HG02763 (cell line): ENCODE results near the gene CDCA5.

Experiments
- ATAC-seq: cut with Tn5 transposase; IDR thresholded peaks from one replicate; pipeline ENCODE4 v1.9.1; 2021; ENCODE audit warnings: mild to moderate bottlenecking, moderate library complexity; ENCODE audit not compliant: unreplicated experiment

The CDCA5 gene

DNA sequence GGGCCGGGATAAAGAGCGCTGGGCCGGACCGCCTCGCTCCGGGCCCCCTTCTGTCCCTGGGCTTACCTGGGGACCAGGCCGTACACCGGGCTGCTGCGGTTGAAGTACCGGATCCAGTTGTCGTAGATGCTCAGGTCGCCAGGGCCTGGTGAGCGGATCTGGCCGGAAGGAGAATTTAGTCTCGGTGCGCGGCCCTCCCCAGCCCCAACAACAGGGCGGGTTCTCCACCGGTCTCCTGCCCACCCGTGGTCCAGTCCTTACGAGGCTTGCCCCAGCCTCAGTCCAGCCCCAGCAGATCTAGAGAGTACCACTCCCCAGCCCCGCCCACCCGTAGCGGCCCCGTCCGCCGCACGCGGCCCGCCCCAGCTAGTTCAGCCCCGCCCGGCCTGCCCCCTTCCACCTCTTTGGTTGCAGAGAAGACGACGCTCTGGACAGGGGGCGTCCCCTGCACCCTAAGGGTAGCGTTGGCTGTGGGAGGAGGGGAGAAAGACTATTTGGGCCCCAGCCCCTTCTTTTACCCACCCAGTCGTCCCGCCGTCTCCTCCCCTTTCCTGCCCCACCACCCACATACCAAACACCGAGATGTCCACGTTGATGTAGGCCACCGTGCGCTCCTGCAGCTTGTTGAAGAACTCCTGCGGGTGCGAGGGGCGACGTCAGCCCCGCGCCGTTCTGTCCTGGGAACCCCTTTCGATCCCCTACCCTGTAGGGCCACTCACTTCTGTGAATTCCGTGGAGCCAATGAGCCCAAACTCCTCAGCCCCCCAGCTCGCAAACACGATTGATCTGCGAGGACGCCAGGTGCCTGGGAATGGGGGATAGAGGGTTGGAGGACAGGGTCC, 36.0 kb downstream of the CDCA5 start:
- ATAC-seq: no peak

GRCh38 chr11:65045728-65046127, 38.1 kb downstream of the CDCA5 start:
- ATAC-seq: no peak

GRCh38 chr11:65045061-65045460, 38.8 kb downstream of the CDCA5 start:
- no peak for ATAC-seq

- ATAC-seq: no peak
Measured at GRCh38 chr11:65043881-65044501, 39.8 kb downstream of the CDCA5 start.

GRCh38 chr11:65042891-65043290, 40.9 kb downstream of the CDCA5 start:
- ATAC-seq: no peak

- ATAC-seq: peak; percentile 81
Measured at GRCh38 chr11:65040847-65041622, 42.8 kb downstream of the CDCA5 start, which contains the start of gene SAC3D1. SAC3D1 (plus strand) TSS chr11:65041210; CDS start chr11:65041293, 83 bp downstream.

- ATAC-seq: no peak
Measured at GRCh38 chr11:65040520-65040846, 43.4 kb downstream of the CDCA5 start.

GRCh38 chr11:65036931-65037330, 46.9 kb downstream of the CDCA5 start:
- no peak for ATAC-seq

DNA sequence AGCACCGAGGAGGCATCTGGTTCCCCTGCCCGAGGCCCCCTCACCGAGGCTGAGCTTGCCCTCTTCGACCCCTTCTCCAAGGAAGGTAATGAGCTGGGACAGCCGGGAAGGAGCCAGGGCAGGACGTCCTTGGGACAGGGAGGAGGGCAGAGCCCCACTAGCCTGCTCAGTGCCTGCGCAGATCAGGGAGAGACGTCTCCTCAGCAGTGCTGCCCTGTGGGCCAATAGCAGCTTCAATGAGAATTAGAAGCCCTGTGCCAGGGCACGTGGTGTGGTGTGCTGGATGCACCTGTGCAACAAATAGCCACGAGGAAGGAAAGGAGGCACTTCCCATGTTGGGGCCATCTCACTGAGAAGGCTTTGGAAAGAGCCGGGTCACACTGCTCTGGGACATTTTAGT, 48.3 kb downstream of the CDCA5 start:
- no peak for ATAC-seq

- no peak for ATAC-seq
Measured at GRCh38 chr11:65034423-65034822, 49.4 kb downstream of the CDCA5 start.

DNA sequence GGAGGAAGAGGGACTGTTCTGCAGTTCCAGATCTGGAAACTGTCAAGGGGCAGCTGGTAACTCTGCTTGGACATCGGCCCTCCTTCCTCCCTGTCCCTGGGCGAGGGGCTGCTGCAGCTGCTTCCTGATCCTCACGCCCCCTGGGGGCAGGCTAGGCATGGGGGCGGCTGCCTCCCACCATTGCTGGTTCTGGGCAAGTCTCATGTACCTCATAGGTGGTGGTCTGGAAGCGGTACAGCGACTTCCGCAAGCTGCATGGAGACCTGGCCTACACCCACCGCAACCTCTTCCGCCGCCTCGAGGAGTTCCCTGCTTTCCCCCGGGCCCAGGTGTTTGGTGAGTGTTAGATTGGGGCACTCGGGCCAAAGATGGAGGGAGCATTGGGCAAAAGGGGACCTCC, 51.6 kb downstream of the CDCA5 start:
- ATAC-seq: no peak
